Measurements from ENCODE around the gene FKRP. TPM values are rescaled to one million over a fixed set of nuclear protein-coding genes. Genes with fewer than 3 reads are reported as not detected.

Gene FKRP
- polyA plus RNA-seq, 1 donor (not counting 4 experiments of a cell fraction or from before 2014, with no cell fraction given), result 6.1 TPM

- Histone ChIP-seq H2AFZ (ENCODE audit: control insufficient read depth, low read length) (no peak overlapping the region), H3K9me3 (ENCODE audit: control insufficient read depth, low read depth, low read length) (no peaks in the 10 kb centered on the region), H3K9ac (ENCODE audit: control insufficient read depth, extremely low read depth, insufficient read depth, low read length) (peak overlapping the region; percentile 85), H4K20me1 (ENCODE audit: control insufficient read depth, extremely low read depth, insufficient read depth, low read length) (no peaks in the 10 kb centered on the region), H3K36me3 (ENCODE audit: control insufficient read depth in 2 of 2, extremely low read depth in 1 of 2, insufficient read depth in 2 of 2, low read length in 2 of 2) (peaks cover 14 to 24% of the 10 kb centered on the region in 2 experiments), H3K27me3 (ENCODE audit: control insufficient read depth, extremely low read depth, insufficient read depth, low read length) (no peaks in the 10 kb centered on the region), H3K27ac (ENCODE audit: control insufficient read depth, insufficient read depth, low read length) (peak overlapping the region; percentile 92), H3K4me1 (ENCODE audit: control insufficient read depth, extremely low read depth, insufficient read depth, low read length) (peaks cover 17% of the 10 kb centered on the region), H3K4me2 (ENCODE audit: control insufficient read depth, extremely low read depth, insufficient read depth, low read depth, low read length) (peak overlapping the region; percentile 94), H3K79me2 (ENCODE audit: control insufficient read depth, insufficient read depth, low read length) (peaks cover 28% of the 10 kb centered on the region), H3K4me3 (ENCODE audit: control insufficient read depth in 2 of 3, extremely low read depth in 1 of 3, insufficient read depth in 2 of 3, low read depth in 1 of 3, low read length in 3 of 3) (peak overlapping the region; percentile 86 to 96 (median 90)), H3K9me1 (ENCODE audit: control insufficient read depth, extremely low read depth, insufficient read depth, low read length) (no peaks in the 10 kb centered on the region)
- dilution Hi-C loops (cut with MboI; ENCODE audit: extremely low pct_ligation_motif_present, low sequenced_read_pairs), result no loop called here
- FAIRE-seq (no peak), DNase-seq (ENCODE audit: low read depth, low spot score) (no peak)
- TF ChIP-seq EZH2 (IDR thresholded peaks at IDR 0.05; ENCODE audit: low read length) (no peak), CTCF (optimal IDR thresholded peaks at IDR 0.05 in 1 of 3, IDR thresholded peaks at IDR 0.05 in 1 of 3, conservative IDR thresholded peaks at IDR 0.05 in 1 of 3; ENCODE audit: extremely low read depth in 1 of 3, insufficient read depth in 2 of 3, low read length in 3 of 3) (no peak)
These were observed 29.2 kb upstream of the FKRP start for GRCh38 chr19:46716672-46717033.

GRCh38 chr19:46717034-46717715 is 28.7 kb upstream of the FKRP start, which contains the start of gene PRKD2:
TSS of gene PRKD2 (minus strand) at chr19:46717114. CDS start at chr19:46716370, 744 bp downstream.
- Histone ChIP-seq H3K27me3 (ENCODE audit: control insufficient read depth, extremely low read depth, insufficient read depth, low read length) (no peaks in the 10 kb centered on the region), H3K79me2 (ENCODE audit: control insufficient read depth, insufficient read depth, low read length) (peaks cover 26% of the 10 kb centered on the region), H3K4me2 (ENCODE audit: control insufficient read depth, extremely low read depth, insufficient read depth, low read depth, low read length) (peak within 1 kb of the TSS; percentile 94), H2AFZ (ENCODE audit: control insufficient read depth, low read length) (peak within 1 kb of the TSS; percentile 34), H4K20me1 (ENCODE audit: control insufficient read depth, extremely low read depth, insufficient read depth, low read length) (peaks cover 2% of the 10 kb centered on the region), H3K9ac (ENCODE audit: control insufficient read depth, extremely low read depth, insufficient read depth, low read length) (peak within 1 kb of the TSS; percentile 85), H3K27ac (ENCODE audit: control insufficient read depth, insufficient read depth, low read length) (peak within 1 kb of the TSS; percentile 92), H3K4me1 (ENCODE audit: control insufficient read depth, extremely low read depth, insufficient read depth, low read length) (peaks cover 17% of the 10 kb centered on the region), H3K9me3 (ENCODE audit: control insufficient read depth, low read depth, low read length) (no peaks in the 10 kb centered on the region), H3K36me3 (ENCODE audit: control insufficient read depth in 2 of 2, extremely low read depth in 1 of 2, insufficient read depth in 2 of 2, low read length in 2 of 2) (peaks cover 18 to 28% of the 10 kb centered on the region in 2 experiments), H3K4me3 (ENCODE audit: control insufficient read depth in 2 of 3, extremely low read depth in 1 of 3, insufficient read depth in 2 of 3, low read depth in 1 of 3, low read length in 3 of 3) (peak within 1 kb of the TSS; percentile 86 to 96 (median 90)), H3K9me1 (ENCODE audit: control insufficient read depth, extremely low read depth, insufficient read depth, low read length) (no peaks in the 10 kb centered on the region)
- no peak for DNase-seq (ENCODE audit: low read depth, low spot score)
- FAIRE-seq, result no peak
- no peak for TF ChIP-seq EZH2 (IDR thresholded peaks at IDR 0.05; ENCODE audit: low read length)
- no peak for TF ChIP-seq CTCF (optimal IDR thresholded peaks at IDR 0.05 in 1 of 3, IDR thresholded peaks at IDR 0.05 in 1 of 3, conservative IDR thresholded peaks at IDR 0.05 in 1 of 3; ENCODE audit: extremely low read depth in 1 of 3, insufficient read depth in 2 of 3, low read length in 3 of 3)
- dilution Hi-C loops (cut with MboI; ENCODE audit: extremely low pct_ligation_motif_present, low sequenced_read_pairs), result no loop called here
